ENCODE measurements around the gene FBP2.
A peak's percentile ranks its signal among the peaks of the same experiment; 100 is the strongest.

Gene FBP2

GRCh38 chr9:94593459-94594345 lies at the start of gene FBP2:
FBP2 (minus strand) TSS chr9:94593824; CDS start chr9:94593726, 98 bp downstream.
- Histone ChIP-seq H3K9ac (ENCODE audit: low read length) (no peak within 1 kb of the TSS), H3K27me3 (ENCODE audit: control insufficient read depth, insufficient read depth, low read length) (no peaks in the 10 kb centered on the region), H3K36me3 (ENCODE audit: control insufficient read depth, insufficient read depth, low read length) (no peaks in the 10 kb centered on the region), H3K4me1 (ENCODE audit: control insufficient read depth, insufficient read depth, low read length) (no peaks in the 10 kb centered on the region), H3K27ac (ENCODE audit: low read depth, low read length) (no peak within 1 kb of the TSS), H3K4me3 (ENCODE audit: low read depth, low read length) (no peak within 1 kb of the TSS), H3K9me3 (ENCODE audit: control insufficient read depth, insufficient read depth, low read depth, low read length) (no peaks in the 10 kb centered on the region)

DNA sequence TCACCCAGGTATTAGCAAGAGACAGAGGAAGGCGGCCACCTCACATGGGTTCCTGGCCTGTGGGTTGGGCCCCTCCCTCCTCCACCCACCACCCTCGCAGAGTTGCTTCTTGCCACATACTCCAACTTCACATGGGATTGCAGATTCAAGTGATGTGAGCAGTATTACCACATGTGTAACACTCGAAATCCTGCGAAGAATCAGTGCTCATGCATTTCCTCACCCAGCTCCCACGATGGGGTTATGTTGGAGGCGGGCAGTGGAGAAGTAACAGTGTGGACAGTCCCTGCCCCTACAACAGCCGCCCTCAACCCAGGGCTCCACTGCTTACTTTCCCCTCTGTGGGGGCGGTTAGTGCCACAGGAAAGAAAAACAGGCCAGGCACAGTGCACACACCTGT lies 49.6 kb upstream of the FBP2 start:
- Histone ChIP-seq H3K4me1 (ENCODE audit: control insufficient read depth, insufficient read depth, low read length) (peaks cover 14% of the 10 kb centered on the region; the same call in 1 of the 2 replicates), H3K9ac (ENCODE audit: low read length) (no peak overlapping the region), H3K27me3 (ENCODE audit: control insufficient read depth, insufficient read depth, low read length) (peaks cover 57% of the 10 kb centered on the region)

GRCh38 chr9:94642501-94642900 lies 48.9 kb upstream of the FBP2 start:
- Histone ChIP-seq H3K9ac (ENCODE audit: low read length) (no peak overlapping the region), H3K27ac (ENCODE audit: low read depth, low read length) (no peak overlapping the region), H3K36me3 (ENCODE audit: control insufficient read depth, insufficient read depth, low read length) (no peaks in the 10 kb centered on the region), H3K4me1 (ENCODE audit: control insufficient read depth, insufficient read depth, low read length) (peaks cover 14% of the 10 kb centered on the region; the same call in 1 of the 2 replicates), H3K9me3 (ENCODE audit: control insufficient read depth, insufficient read depth, low read depth, low read length) (no peaks in the 10 kb centered on the region), H3K4me3 (ENCODE audit: low read depth, low read length) (no peak overlapping the region), H3K27me3 (ENCODE audit: control insufficient read depth, insufficient read depth, low read length) (peaks cover 63% of the 10 kb centered on the region)

More for the DNA sequence above, 49.6 kb upstream of the FBP2 start:
- H3K36me3 ChIP-seq (ENCODE audit: control insufficient read depth, insufficient read depth, low read length), result no peaks in the 10 kb centered on the region
- no peak overlapping the region for H3K27ac ChIP-seq (ENCODE audit: low read depth, low read length)
- H3K4me3 ChIP-seq (ENCODE audit: low read depth, low read length), result no peak overlapping the region
- no peaks in the 10 kb centered on the region for H3K9me3 ChIP-seq (ENCODE audit: control insufficient read depth, insufficient read depth, low read depth, low read length)

DNA sequence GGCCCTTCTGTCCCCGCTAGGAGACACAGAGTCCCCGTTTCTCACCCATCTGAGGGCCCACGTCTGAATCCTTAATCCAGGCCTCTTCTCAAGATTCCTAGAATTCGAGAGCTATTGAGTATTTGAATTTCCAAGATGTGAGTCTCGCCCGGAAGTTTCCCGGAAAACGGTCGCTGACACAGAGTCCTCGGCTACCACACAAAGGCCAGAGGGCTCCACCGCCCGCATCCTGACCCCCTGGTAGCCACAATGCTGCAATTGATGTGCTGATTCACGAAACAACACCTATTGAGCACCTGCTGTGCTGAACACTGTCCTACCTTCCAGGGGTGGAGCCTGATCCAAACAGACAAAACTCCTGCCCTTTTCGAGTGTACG lies 46.4 kb upstream of the FBP2 start:
- Histone ChIP-seq H3K27ac (ENCODE audit: low read depth, low read length) (no peak overlapping the region), H3K9me3 (ENCODE audit: control insufficient read depth, insufficient read depth, low read depth, low read length) (no peaks in the 10 kb centered on the region), H3K36me3 (ENCODE audit: control insufficient read depth, insufficient read depth, low read length) (no peaks in the 10 kb centered on the region), H3K27me3 (ENCODE audit: control insufficient read depth, insufficient read depth, low read length) (peaks cover 83% of the 10 kb centered on the region), H3K9ac (ENCODE audit: low read length) (peak overlapping the region; percentile 61), H3K4me1 (ENCODE audit: control insufficient read depth, insufficient read depth, low read length) (peaks cover 14% of the 10 kb centered on the region; the same call in 1 of the 2 replicates), H3K4me3 (ENCODE audit: low read depth, low read length) (peak overlapping the region; percentile 72)

DNA sequence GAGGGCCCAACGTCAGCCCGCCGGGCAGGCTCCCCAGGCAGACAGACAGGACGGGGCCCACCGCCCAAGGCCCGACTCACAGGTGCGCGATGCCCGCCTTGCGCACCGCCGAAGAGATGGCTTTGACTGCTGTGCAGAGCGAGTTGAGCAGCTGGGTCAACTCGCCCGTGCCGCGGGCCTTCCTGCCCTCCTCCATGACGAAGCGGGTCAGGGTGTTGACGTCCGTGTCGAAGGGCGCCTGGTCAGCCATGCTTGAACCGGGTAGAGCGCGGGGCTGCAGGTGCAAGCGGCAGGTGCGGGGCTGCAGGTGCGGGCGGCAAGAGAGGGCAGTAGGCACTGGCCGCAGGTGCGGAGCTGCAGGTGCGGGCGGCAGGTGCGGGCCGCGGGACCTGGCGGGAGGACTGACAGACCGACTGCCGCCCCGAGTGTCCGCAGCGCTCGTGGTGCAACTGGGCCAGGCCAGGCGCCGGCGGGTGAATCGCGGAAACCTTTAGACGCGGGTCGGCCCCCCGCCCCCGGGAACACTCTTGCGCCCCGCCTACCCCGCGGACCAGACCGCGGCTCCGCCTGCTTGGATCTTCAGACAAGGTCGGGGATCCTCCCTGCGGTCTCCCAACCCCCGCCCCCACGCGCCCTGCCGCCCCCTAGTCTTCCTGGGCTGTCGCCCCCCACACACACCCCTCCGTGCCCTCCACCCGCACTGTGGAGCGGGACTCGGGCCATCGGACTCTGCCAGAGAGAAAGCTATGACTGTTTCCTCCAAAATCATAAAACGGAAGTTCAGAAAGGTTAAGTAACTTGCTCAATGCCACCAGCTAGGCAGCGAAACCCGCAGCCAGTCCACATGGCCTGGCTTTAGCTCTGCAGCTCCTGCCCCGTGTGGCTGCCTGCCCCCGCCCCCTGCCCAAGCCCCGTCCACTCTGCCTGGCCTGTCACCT lies 45.7 kb upstream of the FBP2 start, which contains the start of gene FBP1:
Gene FBP1 (minus strand): TSS at position 458 of the 938 bp plus-strand sequence. CDS start 208 bp downstream, at position 250.
- H3K27me3 ChIP-seq (ENCODE audit: control insufficient read depth, insufficient read depth, low read length), result peaks cover 79% of the 10 kb centered on the region
- peak within 1 kb of the TSS; percentile 61 for H3K9ac ChIP-seq (ENCODE audit: low read length)
- H3K27ac ChIP-seq (ENCODE audit: low read depth, low read length), result no peak within 1 kb of the TSS

GRCh38 chr9:94638335-94639060 lies 44.9 kb upstream of the FBP2 start:
- Histone ChIP-seq H3K9ac (ENCODE audit: low read length) (peak overlapping the region; percentile 7), H3K27me3 (ENCODE audit: control insufficient read depth, insufficient read depth, low read length) (peaks cover 78% of the 10 kb centered on the region), H3K9me3 (ENCODE audit: control insufficient read depth, insufficient read depth, low read depth, low read length) (no peaks in the 10 kb centered on the region), H3K36me3 (ENCODE audit: control insufficient read depth, insufficient read depth, low read length) (no peaks in the 10 kb centered on the region), H3K4me1 (ENCODE audit: control insufficient read depth, insufficient read depth, low read length) (peaks cover 14% of the 10 kb centered on the region; the same call in 1 of the 2 replicates), H3K4me3 (ENCODE audit: low read depth, low read length) (peak overlapping the region; percentile 72), H3K27ac (ENCODE audit: low read depth, low read length) (no peak overlapping the region)

More for the DNA sequence above, 45.7 kb upstream of the FBP2 start, which contains the start of gene FBP1:
- H3K9me3 ChIP-seq (ENCODE audit: control insufficient read depth, insufficient read depth, low read depth, low read length), result no peaks in the 10 kb centered on the region
- H3K36me3 ChIP-seq (ENCODE audit: control insufficient read depth, insufficient read depth, low read length), result no peaks in the 10 kb centered on the region
- peaks cover 14% of the 10 kb centered on the region; the same call in 1 of the 2 replicates for H3K4me1 ChIP-seq (ENCODE audit: control insufficient read depth, insufficient read depth, low read length)
- peak within 1 kb of the TSS; percentile 72 for H3K4me3 ChIP-seq (ENCODE audit: low read depth, low read length)

- H3K4me1 ChIP-seq (ENCODE audit: control insufficient read depth, insufficient read depth, low read length), result peaks cover 7% of the 10 kb centered on the region; the same call in 1 of the 2 replicates
These were observed 39.1 kb upstream of the FBP2 start for GRCh38 chr9:94632737-94633136.

GRCh38 chr9:94631599-94631998 lies 38.0 kb upstream of the FBP2 start:
- Histone ChIP-seq H3K4me3 (ENCODE audit: low read depth, low read length) (no peak overlapping the region), H3K27ac (ENCODE audit: low read depth, low read length) (no peak overlapping the region)

More at GRCh38 chr9:94632737-94633136, 39.1 kb upstream of the FBP2 start:
- no peaks in the 10 kb centered on the region for H3K9me3 ChIP-seq (ENCODE audit: control insufficient read depth, insufficient read depth, low read depth, low read length)
- H3K27me3 ChIP-seq (ENCODE audit: control insufficient read depth, insufficient read depth, low read length), result peaks cover 22% of the 10 kb centered on the region
- H3K9ac ChIP-seq (ENCODE audit: low read length), result no peak overlapping the region
- no peak overlapping the region for H3K27ac ChIP-seq (ENCODE audit: low read depth, low read length)
- H3K36me3 ChIP-seq (ENCODE audit: control insufficient read depth, insufficient read depth, low read length), result no peaks in the 10 kb centered on the region
- no peak overlapping the region for H3K4me3 ChIP-seq (ENCODE audit: low read depth, low read length)

DNA sequence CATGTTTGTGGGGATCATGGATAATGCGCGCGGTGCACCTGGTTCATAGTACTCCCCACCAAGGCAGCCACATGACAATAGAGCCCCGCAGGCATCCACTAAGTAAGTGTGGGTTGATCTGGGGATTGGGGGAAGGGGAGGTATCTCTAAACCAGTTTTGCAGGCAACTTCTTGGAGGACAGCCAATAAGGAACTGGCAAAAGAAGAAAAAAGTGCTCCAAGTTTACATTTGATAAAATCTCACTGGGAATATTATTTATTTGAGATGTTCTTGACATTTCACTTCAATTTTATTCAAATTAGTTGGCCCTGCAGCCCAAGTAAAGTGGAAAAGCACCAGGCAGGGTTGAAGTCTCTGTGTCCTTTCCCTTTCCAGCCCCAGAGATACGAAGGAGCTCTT lies 37.2 kb upstream of the FBP2 start:
- no peak overlapping the region for H3K27ac ChIP-seq (ENCODE audit: low read depth, low read length)

More at GRCh38 chr9:94631599-94631998, 38.0 kb upstream of the FBP2 start:
- peaks cover 7% of the 10 kb centered on the region; the same call in 1 of the 2 replicates for H3K4me1 ChIP-seq (ENCODE audit: control insufficient read depth, insufficient read depth, low read length)
- peaks cover 10% of the 10 kb centered on the region; the same call in 1 of the 2 replicates for H3K27me3 ChIP-seq (ENCODE audit: control insufficient read depth, insufficient read depth, low read length)
- no peak overlapping the region for H3K9ac ChIP-seq (ENCODE audit: low read length)
- H3K36me3 ChIP-seq (ENCODE audit: control insufficient read depth, insufficient read depth, low read length), result no peaks in the 10 kb centered on the region
- no peaks in the 10 kb centered on the region for H3K9me3 ChIP-seq (ENCODE audit: control insufficient read depth, insufficient read depth, low read depth, low read length)

GRCh38 chr9:94630281-94630680 lies 36.7 kb upstream of the FBP2 start:
- Histone ChIP-seq H3K36me3 (ENCODE audit: control insufficient read depth, insufficient read depth, low read length) (no peaks in the 10 kb centered on the region), H3K27ac (ENCODE audit: low read depth, low read length) (no peak overlapping the region), H3K9ac (ENCODE audit: low read length) (no peak overlapping the region), H3K4me3 (ENCODE audit: low read depth, low read length) (no peak overlapping the region), H3K9me3 (ENCODE audit: control insufficient read depth, insufficient read depth, low read depth, low read length) (no peaks in the 10 kb centered on the region), H3K4me1 (ENCODE audit: control insufficient read depth, insufficient read depth, low read length) (peaks cover 7% of the 10 kb centered on the region; the same call in 1 of the 2 replicates), H3K27me3 (ENCODE audit: control insufficient read depth, insufficient read depth, low read length) (peaks cover 2% of the 10 kb centered on the region; the same call in 1 of the 2 replicates)

More for the DNA sequence above, 37.2 kb upstream of the FBP2 start:
- Histone ChIP-seq H3K4me3 (ENCODE audit: low read depth, low read length) (no peak overlapping the region), H3K9me3 (ENCODE audit: control insufficient read depth, insufficient read depth, low read depth, low read length) (no peaks in the 10 kb centered on the region), H3K36me3 (ENCODE audit: control insufficient read depth, insufficient read depth, low read length) (no peaks in the 10 kb centered on the region), H3K27me3 (ENCODE audit: control insufficient read depth, insufficient read depth, low read length) (peaks cover 5% of the 10 kb centered on the region; the same call in 1 of the 2 replicates), H3K9ac (ENCODE audit: low read length) (no peak overlapping the region), H3K4me1 (ENCODE audit: control insufficient read depth, insufficient read depth, low read length) (peaks cover 7% of the 10 kb centered on the region; the same call in 1 of the 2 replicates)
